Measurements from ENCODE around the gene CYP4F3.

The CYP4F3 gene

DNA sequence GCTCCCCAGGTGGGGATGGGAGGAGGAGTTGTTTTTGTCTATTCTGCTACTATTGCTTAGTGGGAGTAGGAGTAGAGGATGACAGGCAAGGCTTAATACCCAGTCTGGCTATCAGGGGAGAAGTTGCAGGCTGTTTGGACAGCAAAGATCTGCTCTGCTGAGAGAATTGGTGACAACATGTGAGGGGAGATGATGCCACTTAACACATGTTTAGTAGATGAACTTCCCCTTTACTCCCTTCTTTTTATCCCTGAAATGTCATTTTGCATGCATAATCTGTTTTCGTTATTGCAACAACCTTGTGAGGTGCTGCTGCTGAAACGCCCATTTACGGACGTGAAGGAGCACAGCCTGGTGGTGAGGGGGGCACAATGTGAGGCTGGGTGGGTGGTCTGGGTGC lies 29.2 kb downstream of the CYP4F3 start:
- H3K4me3 ChIP-seq (ENCODE audit: control insufficient read depth in 1 of 7, extremely low read depth in 1 of 7, insufficient read depth in 4 of 7, low read depth in 2 of 7, low read length in 6 of 7) = no peak overlapping the region
- no peak overlapping the region for H3K27ac ChIP-seq (ENCODE audit: insufficient read depth in 1 of 2, low read depth in 1 of 2, low read length in 2 of 2, poor library complexity in 1 of 2, severe bottlenecking in 2 of 2)
- ChIA-PET POLR2A (no interaction called here), CTCF (no interaction called here)
- peaks cover 0 to 3% (median 0%) of the 10 kb centered on the region in 4 experiments for H3K4me1 ChIP-seq (ENCODE audit: control extremely low read depth in 1 of 4, control insufficient read depth in 4 of 4, insufficient read depth in 4 of 4, low read length in 3 of 4)
- peaks cover 0 to 17% (median 0%) of the 10 kb centered on the region in 5 experiments for H3K27me3 ChIP-seq (replicated peaks in 2 of 5; ENCODE audit: control insufficient read depth in 4 of 5, insufficient read depth in 5 of 5, low read length in 4 of 5)
- 86% methylated on average over 3 of the region's 4 CpGs for WGBS (ENCODE audit: insufficient coverage)
- H3K36me3 ChIP-seq (ENCODE audit: control insufficient read depth in 4 of 4, insufficient read depth in 4 of 4, low read length in 3 of 4) = no peaks in the 10 kb centered on the region
- no peaks in the 10 kb centered on the region for H3K9me3 ChIP-seq (ENCODE audit: control extremely low read depth in 1 of 5, control insufficient read depth in 4 of 5, insufficient read depth in 2 of 5, low read depth in 1 of 5, low read length in 4 of 5)
- no peak for DNase-seq

DNA sequence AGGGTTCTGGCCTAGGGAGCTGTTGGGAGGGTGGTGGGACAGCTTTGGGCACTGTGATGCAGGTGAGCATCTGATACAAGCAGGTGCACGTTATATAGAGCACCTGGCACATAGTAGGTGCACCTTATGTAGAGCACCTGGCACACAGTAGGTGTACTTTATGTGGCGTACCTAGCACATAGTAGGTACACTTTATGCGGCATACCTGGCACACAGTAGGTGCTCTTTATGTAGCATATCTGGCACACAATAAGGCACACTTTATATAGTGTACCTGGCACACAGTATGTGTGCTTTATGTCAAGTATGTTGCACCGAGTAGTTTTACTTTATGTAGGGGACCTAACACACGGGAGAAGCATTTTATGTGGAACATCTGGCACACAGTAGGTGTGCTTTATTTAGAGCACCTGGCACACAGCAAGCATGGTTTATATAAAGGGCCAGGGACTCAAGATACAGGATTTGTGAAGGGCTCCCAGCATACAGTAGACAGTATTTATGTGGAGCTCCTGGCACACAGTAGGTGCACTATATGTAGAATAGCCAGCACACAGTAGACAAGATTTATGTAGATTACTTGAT lies 30.6 kb downstream of the CYP4F3 start:
- no peak overlapping the region for H3K27ac ChIP-seq (ENCODE audit: insufficient read depth in 1 of 2, low read depth in 1 of 2, low read length in 2 of 2, poor library complexity in 1 of 2, severe bottlenecking in 2 of 2)
- H3K9me3 ChIP-seq (ENCODE audit: control extremely low read depth in 1 of 5, control insufficient read depth in 4 of 5, insufficient read depth in 2 of 5, low read depth in 1 of 5, low read length in 4 of 5) = no peaks in the 10 kb centered on the region
- ChIA-PET CTCF (interaction anchor here (0.6 kb wide), 1 partner anchor 286 kb away, joined by 3 read pairs; no protein-coding TSS in a partner anchor), POLR2A (interaction anchor here (0.6 kb wide), 1 partner anchor 292 kb away, joined by 3 read pairs; no protein-coding TSS in a partner anchor)
- no peak for DNase-seq
- H3K36me3 ChIP-seq (ENCODE audit: control insufficient read depth in 4 of 4, insufficient read depth in 4 of 4, low read length in 3 of 4) = no peaks in the 10 kb centered on the region
- WGBS (ENCODE audit: insufficient coverage) = 92% methylated on average over 5 of the region's 5 CpGs
- H3K27me3 ChIP-seq (replicated peaks in 2 of 5; ENCODE audit: control insufficient read depth in 4 of 5, insufficient read depth in 5 of 5, low read length in 4 of 5) = peaks cover 0 to 10% (median 0%) of the 10 kb centered on the region in 5 experiments
- peaks cover 0 to 5% (median 2%) of the 10 kb centered on the region in 4 experiments for H3K4me1 ChIP-seq (ENCODE audit: control extremely low read depth in 1 of 4, control insufficient read depth in 4 of 4, insufficient read depth in 4 of 4, low read length in 3 of 4)
- no peak overlapping the region for H3K4me3 ChIP-seq (ENCODE audit: control insufficient read depth in 1 of 7, extremely low read depth in 1 of 7, insufficient read depth in 4 of 7, low read depth in 2 of 7, low read length in 6 of 7)

DNA sequence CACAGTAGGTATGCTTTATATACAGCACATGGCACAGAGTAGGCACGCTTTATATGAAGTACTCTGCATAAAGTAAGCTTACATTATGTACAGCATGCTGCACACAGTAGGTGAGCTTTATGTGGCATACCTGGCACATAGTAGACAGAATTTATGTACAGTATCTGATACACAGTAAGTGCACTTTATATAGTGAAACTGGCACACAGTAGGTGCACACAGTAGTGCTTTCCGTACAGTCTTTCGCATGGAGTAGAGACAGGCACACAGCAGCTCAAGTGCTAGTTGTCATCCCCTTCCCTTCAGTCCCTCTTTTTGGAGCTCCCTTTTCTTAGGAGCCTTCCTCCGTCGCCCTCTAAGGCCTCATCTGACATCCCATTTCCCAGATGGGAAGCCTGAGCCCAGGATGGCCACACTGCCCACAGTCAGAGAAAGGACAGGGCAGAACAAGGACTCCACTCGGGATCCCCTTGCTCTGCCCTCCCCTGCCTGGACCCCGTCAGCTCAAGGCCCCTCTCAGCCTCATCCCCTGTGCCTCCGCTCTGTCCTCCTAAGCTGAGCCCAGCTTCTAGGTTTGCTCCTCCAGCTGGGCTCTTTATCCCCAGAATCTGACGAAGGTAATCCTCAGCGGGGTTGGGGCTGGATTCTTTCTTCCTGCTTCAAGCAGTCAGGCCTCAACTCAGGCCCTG lies 31.3 kb downstream of the CYP4F3 start:
- no peak for DNase-seq
- WGBS (ENCODE audit: insufficient coverage) = 69% methylated on average over 10 of the region's 10 CpGs
- Histone ChIP-seq H3K36me3 (ENCODE audit: control insufficient read depth in 4 of 4, insufficient read depth in 4 of 4, low read length in 3 of 4) (no peaks in the 10 kb centered on the region), H3K4me3 (ENCODE audit: control insufficient read depth in 1 of 7, extremely low read depth in 1 of 7, insufficient read depth in 4 of 7, low read depth in 2 of 7, low read length in 6 of 7) (no peak overlapping the region), H3K27me3 (replicated peaks in 2 of 5; ENCODE audit: control insufficient read depth in 4 of 5, insufficient read depth in 5 of 5, low read length in 4 of 5) (peaks cover 0 to 10% (median 0%) of the 10 kb centered on the region in 5 experiments), H3K4me1 (ENCODE audit: control extremely low read depth in 1 of 4, control insufficient read depth in 4 of 4, insufficient read depth in 4 of 4, low read length in 3 of 4) (peaks cover 0 to 5% (median 2%) of the 10 kb centered on the region in 4 experiments), H3K9me3 (ENCODE audit: control extremely low read depth in 1 of 5, control insufficient read depth in 4 of 5, insufficient read depth in 2 of 5, low read depth in 1 of 5, low read length in 4 of 5) (no peaks in the 10 kb centered on the region), H3K27ac (ENCODE audit: insufficient read depth in 1 of 2, low read depth in 1 of 2, low read length in 2 of 2, poor library complexity in 1 of 2, severe bottlenecking in 2 of 2) (no peak overlapping the region)
- ChIA-PET POLR2A (interaction anchor here (0.6 kb wide), 1 partner anchor 291 kb away, joined by 3 read pairs; no protein-coding TSS in a partner anchor), CTCF (interaction anchor here (0.6 kb wide), 1 partner anchor 285 kb away, joined by 3 read pairs; no protein-coding TSS in a partner anchor)

DNA sequence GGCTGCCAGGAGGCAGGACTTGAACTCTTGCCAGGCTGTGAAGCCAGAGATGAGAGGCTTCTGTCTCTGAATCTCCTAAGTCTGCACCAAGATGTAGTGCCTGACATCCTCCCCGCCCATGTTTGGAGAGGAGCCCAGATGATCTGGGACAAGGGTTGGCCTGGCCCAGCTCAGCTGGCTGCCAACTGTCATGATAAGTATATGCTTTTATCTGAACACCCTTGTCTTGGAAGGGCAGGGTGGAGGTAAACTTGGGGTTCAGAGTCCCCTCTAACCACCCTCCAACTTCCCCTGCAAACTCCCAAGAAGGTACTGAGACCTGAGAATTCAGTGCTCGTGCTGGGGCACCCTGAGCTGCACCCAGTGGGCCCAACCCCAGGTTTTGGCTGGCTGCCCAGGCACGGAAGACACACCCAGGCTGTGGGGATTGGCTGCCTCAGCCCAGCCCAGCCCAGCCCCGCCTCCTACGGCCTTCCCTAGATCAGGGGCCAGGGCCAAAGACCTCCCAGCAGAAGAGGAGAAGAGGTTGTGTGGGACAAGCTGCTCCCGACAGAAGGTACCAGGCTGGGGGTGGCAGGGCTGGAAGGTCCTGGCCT lies 32.0 kb downstream of the CYP4F3 start, which contains the start of gene CYP4F12:
CYP4F12 (plus strand) TSS at position 508 of the 596 bp plus-strand sequence. CDS start 443 bp downstream, outside the sequence.
- no peak within 1 kb of the TSS for H3K4me3 ChIP-seq (ENCODE audit: control insufficient read depth in 1 of 7, extremely low read depth in 1 of 7, insufficient read depth in 4 of 7, low read depth in 2 of 7, low read length in 6 of 7)
- POLR2A ChIA-PET = no interaction called here
- DNase-seq = peak in 2 of 3 donors; percentile 5 to 18
- CTCF ChIA-PET = no interaction called here
- WGBS (ENCODE audit: insufficient coverage) = 70% methylated on average over 5 of the region's 6 CpGs
- no peaks in the 10 kb centered on the region for H3K9me3 ChIP-seq (ENCODE audit: control extremely low read depth in 1 of 5, control insufficient read depth in 4 of 5, insufficient read depth in 2 of 5, low read depth in 1 of 5, low read length in 4 of 5)
- peaks cover 0 to 10% (median 0%) of the 10 kb centered on the region in 5 experiments for H3K27me3 ChIP-seq (replicated peaks in 2 of 5; ENCODE audit: control insufficient read depth in 4 of 5, insufficient read depth in 5 of 5, low read length in 4 of 5)
- H3K27ac ChIP-seq (ENCODE audit: insufficient read depth in 1 of 2, low read depth in 1 of 2, low read length in 2 of 2, poor library complexity in 1 of 2, severe bottlenecking in 2 of 2) = no peak within 1 kb of the TSS
- H3K36me3 ChIP-seq (ENCODE audit: control insufficient read depth in 4 of 4, insufficient read depth in 4 of 4, low read length in 3 of 4) = no peaks in the 10 kb centered on the region
- H3K4me1 ChIP-seq (ENCODE audit: control extremely low read depth in 1 of 4, control insufficient read depth in 4 of 4, insufficient read depth in 4 of 4, low read length in 3 of 4) = peaks cover 0 to 5% (median 2%) of the 10 kb centered on the region in 4 experiments

DNA sequence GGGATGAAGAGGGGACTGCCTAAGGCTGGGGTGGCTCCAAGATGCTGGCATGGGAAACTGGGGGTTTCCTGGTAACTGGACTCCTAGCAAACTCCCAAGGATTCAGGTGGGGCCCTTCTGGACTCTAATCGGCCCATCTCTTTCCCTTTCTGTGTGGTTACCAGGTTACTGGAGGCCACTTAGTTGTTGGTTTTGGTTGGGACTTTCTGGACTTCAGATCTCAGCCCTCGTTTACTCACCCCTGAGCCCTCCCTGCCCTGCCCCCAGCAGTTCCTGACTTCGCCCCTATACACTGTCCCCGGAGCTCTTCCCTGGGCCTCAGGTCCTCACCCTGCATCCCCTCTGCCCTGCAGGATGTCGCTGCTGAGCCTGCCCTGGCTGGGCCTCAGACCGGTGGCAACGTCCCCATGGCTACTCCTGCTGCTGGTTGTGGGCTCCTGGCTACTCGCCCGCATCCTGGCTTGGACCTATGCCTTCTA lies 32.5 kb downstream of the CYP4F3 start:
- Histone ChIP-seq H3K27me3 (replicated peaks in 2 of 5; ENCODE audit: control insufficient read depth in 4 of 5, insufficient read depth in 5 of 5, low read length in 4 of 5) (peaks cover 0 to 9% (median 0%) of the 10 kb centered on the region in 5 experiments), H3K4me1 (ENCODE audit: control extremely low read depth in 1 of 4, control insufficient read depth in 4 of 4, insufficient read depth in 4 of 4, low read length in 3 of 4) (peaks cover 0 to 5% (median 2%) of the 10 kb centered on the region in 4 experiments), H3K27ac (ENCODE audit: insufficient read depth in 1 of 2, low read depth in 1 of 2, low read length in 2 of 2, poor library complexity in 1 of 2, severe bottlenecking in 2 of 2) (no peak overlapping the region), H3K36me3 (ENCODE audit: control insufficient read depth in 4 of 4, insufficient read depth in 4 of 4, low read length in 3 of 4) (no peaks in the 10 kb centered on the region), H3K4me3 (ENCODE audit: control insufficient read depth in 1 of 7, extremely low read depth in 1 of 7, insufficient read depth in 4 of 7, low read depth in 2 of 7, low read length in 6 of 7) (no peak overlapping the region), H3K9me3 (ENCODE audit: control extremely low read depth in 1 of 5, control insufficient read depth in 4 of 5, insufficient read depth in 2 of 5, low read depth in 1 of 5, low read length in 4 of 5) (no peaks in the 10 kb centered on the region)
- CTCF ChIA-PET = no interaction called here
- POLR2A ChIA-PET = no interaction called here
- DNase-seq = no peak
- 54% methylated on average over 8 of the region's 9 CpGs for WGBS (ENCODE audit: insufficient coverage)

DNA sequence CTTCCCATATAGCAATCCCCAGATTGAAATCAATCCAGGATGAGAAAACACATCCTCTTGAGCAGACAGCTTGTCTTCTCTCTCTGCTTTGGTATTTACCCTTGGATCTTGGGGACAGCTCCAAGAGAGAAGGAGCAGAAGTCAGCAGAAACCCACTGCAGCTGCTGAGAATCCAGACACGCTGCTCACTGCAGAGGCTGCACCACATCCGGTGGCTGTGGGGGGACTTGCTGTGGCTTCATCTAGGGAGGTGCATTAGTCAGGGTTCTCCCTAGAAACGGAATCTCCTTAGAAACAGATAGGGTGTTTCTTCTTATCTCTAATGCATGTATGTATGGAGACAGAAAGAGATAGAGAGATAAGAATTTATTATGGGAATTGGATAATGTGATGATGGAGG lies 34.9 kb downstream of the CYP4F3 start:
- Histone ChIP-seq H3K27me3 (replicated peaks in 2 of 5; ENCODE audit: control insufficient read depth in 4 of 5, insufficient read depth in 5 of 5, low read length in 4 of 5) (peaks cover 0 to 3% (median 0%) of the 10 kb centered on the region in 5 experiments), H3K36me3 (ENCODE audit: control insufficient read depth in 4 of 4, insufficient read depth in 4 of 4, low read length in 3 of 4) (no peaks in the 10 kb centered on the region), H3K4me3 (ENCODE audit: control insufficient read depth in 1 of 7, extremely low read depth in 1 of 7, insufficient read depth in 4 of 7, low read depth in 2 of 7, low read length in 6 of 7) (no peak overlapping the region), H3K4me1 (ENCODE audit: control extremely low read depth in 1 of 4, control insufficient read depth in 4 of 4, insufficient read depth in 4 of 4, low read length in 3 of 4) (peaks cover 0 to 5% (median 2%) of the 10 kb centered on the region in 4 experiments), H3K27ac (ENCODE audit: insufficient read depth in 1 of 2, low read depth in 1 of 2, low read length in 2 of 2, poor library complexity in 1 of 2, severe bottlenecking in 2 of 2) (no peak overlapping the region), H3K9me3 (ENCODE audit: control extremely low read depth in 1 of 5, control insufficient read depth in 4 of 5, insufficient read depth in 2 of 5, low read depth in 1 of 5, low read length in 4 of 5) (no peaks in the 10 kb centered on the region)
- no CpG with 5 or more reads among the region's 3 CpGs for WGBS (ENCODE audit: insufficient coverage)
- DNase-seq = peak in 2 of 3 donors; percentile 7 to 25
- ChIA-PET POLR2A (no interaction called here), CTCF (no interaction called here)

Measured in common myeloid progenitor, CD34-positive (primary cell).